HCT116 (cell line): Measurements from ENCODE around the gene SLC9B2. TPM values are rescaled to one million over a fixed set of nuclear protein-coding genes. Genes with fewer than 3 reads are reported as not detected.

Experiments
- ATAC-seq: fragments of 200-7000 bp; cut with Tn5 transposase; 2 replicates; pipeline ENCODE4 v1.9.1; 2020; ENCODE audit warnings: mild to moderate bottlenecking, moderate library complexity
- BruUV-seq: library from RNA; stranded (reverse); fragments of 400-500 nt; replicated peaks from 2 replicates; lab custom pipeline; 2021; lab: Mats Ljungman, UMichigan
- CTCF ChIA-PET: fragments of 300-600 bp; sonication (Branson Sonifier 250); formaldehyde crosslinking; loops from one replicate; lab custom pipeline; 2021; ENCODE audit warnings: antibody characterized with exemption; lab: Charles Lee
- POLR2A ChIA-PET: fragments of 300-600, 350-600 bp; sonication (Branson Sonifier 250); formaldehyde crosslinking; loops from one replicate; lab custom pipeline; 2021; ENCODE audit warnings: antibody characterized with exemption; lab: Charles Lee
- RAD21 ChIA-PET, 2 experiments: fragments of 300-600 bp; sonication (Branson Sonifier 250); formaldehyde crosslinking; loops; one replicate each; lab custom pipeline; 2023; ENCODE audit warnings: low total read pairs in 2 of 2; ENCODE audit not compliant: uncharacterized antibody in 2 of 2, unreplicated experiment in 2 of 2, low non-redundant PET in 1 of 2; lab: Charles Lee
- DNase-seq: peaks from one replicate; pipeline ENCODE4 v3.0.0-alpha.2; 2010; ENCODE audit warnings: low read depth, low spot score
- H2AFZ ChIP-seq: fragments of 200-600 bp; shearing (Covaris generic), sonication (generic); 2 replicates; pipeline ENCODE4 v1.6.1; 2017; ENCODE audit warnings: low read depth, mixed run types, mixed read lengths, antibody characterized with exemption, low read length; ENCODE audit not compliant: poor library complexity, severe bottlenecking
- H3K27ac ChIP-seq: 2 replicates; pipeline ENCODE4 v1.5.1; 2012; ENCODE audit warnings: low read depth, low read length
- H3K27me3 ChIP-seq: fragments of 200-600 bp; sonication (generic); 2 replicates; pipeline ENCODE4 v1.6.1; 2016; ENCODE audit warnings: mixed run types, low read length, mixed read lengths; ENCODE audit not compliant: insufficient read depth
- H3K36me3 ChIP-seq, 2 experiments: fragments of 200-500 bp in 1 of 2; fragments of 200-600 bp in 1 of 2; sonication (Bioruptor generic) in 1 of 2; sonication (generic) in 1 of 2; 2 replicates each; pipeline versions ENCODE4 v1.5.1 to v1.6.1; 2014 to 2016; ENCODE audit warnings: low read length in 2 of 2, inconsistent platforms in 1 of 2, mixed read lengths in 1 of 2, mixed run types in 1 of 2; ENCODE audit not compliant: insufficient read depth in 2 of 2, control insufficient read depth in 1 of 2
- H3K4me1 ChIP-seq, 2 experiments: fragments of 200-600 bp in 1 of 2; sonication (generic) in 1 of 2; 2 replicates each; pipeline versions ENCODE4 v1.5.1 to v1.6.1; 2012 to 2017; ENCODE audit warnings: low read length in 2 of 2, inconsistent platforms in 1 of 2, mild to moderate bottlenecking in 1 of 2, mixed read lengths in 1 of 2, mixed run types in 1 of 2, moderate library complexity in 1 of 2; ENCODE audit not compliant: insufficient read depth in 2 of 2, control insufficient read depth in 1 of 2
- H3K4me2 ChIP-seq: fragments of 200-600 bp; sonication (generic); 2 replicates; pipeline ENCODE4 v1.6.1; 2017; ENCODE audit warnings: mixed run types, low read length, mixed read lengths
- H3K4me3 ChIP-seq, 2 experiments: fragments of 200-600 bp in 1 of 2; sonication (generic) in 1 of 2; replicated peaks in 1 of 2; 2 replicates each; pipeline ENCODE4 v1.5.1; 2011 to 2016; ENCODE audit warnings: low read length in 2 of 2, control low read depth in 1 of 2, low read depth in 1 of 2, mild to moderate bottlenecking in 1 of 2, mixed read lengths in 1 of 2, mixed run types in 1 of 2
- H3K79me2 ChIP-seq: fragments of 200-600 bp; sonication (generic); 2 replicates; pipeline ENCODE4 v1.6.1; 2017; ENCODE audit warnings: mild to moderate bottlenecking, mixed run types, low read length, moderate library complexity, mixed read lengths; ENCODE audit not compliant: insufficient read depth
- H3K9ac ChIP-seq: fragments of 200-600 bp; sonication (generic); 2 replicates; pipeline ENCODE4 v1.6.1; 2016; ENCODE audit warnings: low read length, mixed read lengths
- H3K9me2 ChIP-seq: fragments of 200-600 bp; sonication (generic), shearing (Covaris generic); 2 replicates; pipeline ENCODE4 v1.6.1; 2017; ENCODE audit warnings: mixed run types, mild to moderate bottlenecking, moderate library complexity; ENCODE audit not compliant: insufficient read depth
- H3K9me3 ChIP-seq, 2 experiments: fragments of 200-500 bp in 1 of 2; fragments of 200-600 bp in 1 of 2; sonication (Bioruptor generic) in 1 of 2; sonication (generic) in 1 of 2; 2 replicates each; pipeline ENCODE4 v1.6.1; 2014 to 2017; ENCODE audit warnings: low read length in 2 of 2, mixed read lengths in 2 of 2, inconsistent platforms in 1 of 2, low read depth in 1 of 2, mild to moderate bottlenecking in 1 of 2, mixed run types in 1 of 2, moderate library complexity in 1 of 2; ENCODE audit not compliant: control insufficient read depth in 1 of 2, insufficient read depth in 1 of 2
- H4K20me1 ChIP-seq: fragments of 200-600 bp; sonication (generic), shearing (Covaris generic); 2 replicates; pipeline ENCODE4 v1.6.1; 2017; ENCODE audit warnings: mixed run types, mild to moderate bottlenecking, moderate library complexity; ENCODE audit not compliant: insufficient read depth
- CBX3 ChIP-seq: IDR thresholded peaks from 2 replicates; pipeline ENCODE4 v1.6.1; 2012; ENCODE audit warnings: low read depth
- CEBPB ChIP-seq: IDR thresholded peaks from 2 replicates; pipeline ENCODE4 v1.6.1; 2012; ENCODE audit warnings: low read depth
- CTCF ChIP-seq, 3 experiments: fragments of 200-600 bp in 1 of 3; sonication (generic) in 1 of 3; IDR thresholded peaks in 2 of 3; conservative IDR thresholded peaks in 1 of 3; 2 replicates each; pipeline ENCODE4 v1.5.1; 2012 to 2017; ENCODE audit warnings: low read depth in 2 of 3, low read length in 2 of 3, antibody characterized with exemption in 1 of 3, borderline replicate concordance in 1 of 3, control low read depth in 1 of 3, mild to moderate bottlenecking in 1 of 3, mixed read lengths in 1 of 3, mixed run types in 1 of 3, moderate library complexity in 1 of 3; ENCODE audit not compliant: insufficient read depth in 1 of 3
- EGR1 ChIP-seq: IDR thresholded peaks from 2 replicates; pipeline ENCODE4 v1.6.1; 2012; ENCODE audit warnings: low read depth
- ELF1 ChIP-seq: IDR thresholded peaks from 2 replicates; pipeline ENCODE4 v1.6.1; 2012; ENCODE audit warnings: low read depth, borderline replicate concordance
- EZH2phosphoT487 ChIP-seq: fragments of 200-600 bp; IDR thresholded peaks from 2 replicates; pipeline ENCODE4 v1.6.1; 2018; ENCODE audit warnings: antibody characterized with exemption, borderline replicate concordance
- FOSL1 ChIP-seq: IDR thresholded peaks from 2 replicates; pipeline ENCODE4 v1.6.1; 2012; ENCODE audit warnings: low read depth
- JUND ChIP-seq: IDR thresholded peaks from 2 replicates; pipeline ENCODE4 v1.6.1; 2012
- REST ChIP-seq: IDR thresholded peaks from 2 replicates; pipeline ENCODE4 v1.6.1; 2012; ENCODE audit warnings: low read depth
- SIN3A ChIP-seq: IDR thresholded peaks from 2 replicates; pipeline ENCODE4 v1.6.1; 2012; ENCODE audit warnings: low read depth
- SP1 ChIP-seq: IDR thresholded peaks from 2 replicates; pipeline ENCODE4 v1.6.1; 2012; ENCODE audit warnings: low read depth
- TCF7L2 ChIP-seq: IDR thresholded peaks from 2 replicates; pipeline ENCODE4 v1.7.0; 2011; ENCODE audit warnings: borderline replicate concordance, inconsistent platforms; ENCODE audit not compliant: insufficient read depth, insufficient read length; ENCODE audit errors: extremely low read depth
- YY1 ChIP-seq: IDR thresholded peaks from 2 replicates; pipeline ENCODE4 v1.6.1; 2011; ENCODE audit warnings: low read length, low read depth, moderate library complexity, mild to moderate bottlenecking; ENCODE audit not compliant: insufficient replicate concordance; ENCODE audit errors: extremely low read depth
- ZFX ChIP-seq: fragments of 450-650 bp; IDR thresholded peaks from 2 replicates; pipeline ENCODE4 v1.6.1; 2017
- ZNF274 ChIP-seq: fragments of 200-500 bp; sonication (Bioruptor generic); IDR thresholded peaks from 2 replicates; pipeline ENCODE4 v1.6.1; 2014; ENCODE audit warnings: mild to moderate bottlenecking, low read depth, low read length, inconsistent platforms
- intact Hi-C: fragments of 100-400 bp; cut with micrococcal nuclease; formaldehyde crosslinking; loops from 2 replicates; pipeline ENCODE4 v1.10.0; 2022
- total RNA-seq: library from RNA; stranded (reverse); gene quantifications from one replicate; pipeline ENCODE4 v1.2.1, GENCODE V29; 2021; ENCODE audit not compliant: unreplicated experiment

Gene SLC9B2
- total RNA-seq, 1 experiment from 2014 or later, result 18.3 TPM

DNA sequence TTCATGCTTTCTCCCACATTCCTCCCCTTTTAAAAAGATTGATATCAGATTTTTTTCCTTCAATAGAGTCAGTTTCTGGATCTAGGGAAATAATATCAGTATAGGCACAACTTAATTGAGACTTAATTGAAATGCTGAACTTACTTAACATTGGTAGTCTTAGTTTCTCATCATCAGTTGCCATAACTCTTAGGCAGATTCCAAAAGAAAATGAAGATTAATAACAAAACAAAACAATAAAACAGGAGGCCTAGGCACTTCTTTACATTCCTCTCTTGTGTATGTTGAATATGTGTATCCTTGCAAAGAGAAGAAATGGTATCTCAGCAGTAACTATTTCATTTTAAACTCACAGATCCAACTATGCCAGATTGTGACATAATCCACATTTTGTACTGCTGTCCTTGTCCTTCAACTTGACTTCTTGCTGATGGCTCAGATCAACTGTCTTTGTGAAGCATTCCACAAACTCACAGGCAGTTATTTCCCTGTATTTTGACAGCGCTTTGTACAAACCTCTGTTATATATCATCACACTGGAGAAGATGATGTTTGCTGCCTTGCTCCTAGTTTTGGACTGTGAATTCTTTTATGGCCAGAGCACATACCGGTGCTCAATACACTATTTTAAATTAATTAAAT, 9.1 kb upstream of the SLC9B2 start:
- intact Hi-C loops, result no loop called here
- no peak overlapping the region for H3K4me3 ChIP-seq
- TF ChIP-seq JUND (no peak), FOSL1 (no peak), CTCF (IDR thresholded peaks at IDR 0.05 in 2 of 3, conservative IDR thresholded peaks at IDR 0.05 in 1 of 3; ENCODE audit: borderline replicate concordance in 1 of 3, insufficient read depth in 1 of 3, low read depth in 2 of 3, low read length in 2 of 3) (no peak), SIN3A (no peak), ZNF274 (no peak), CBX3 (no peak), ZFX (no peak), TCF7L2 (no peak), CEBPB (no peak), SP1 (no peak), ELF1 (no peak), REST (no peak), YY1 (no peak), EZH2phosphoT487 (no peak), EGR1 (no peak)
- ChIA-PET CTCF (no interaction called here), RAD21 (no interaction called here), POLR2A (no interaction called here)
- no peak for DNase-seq
- H3K27ac ChIP-seq, result no peak overlapping the region
- H4K20me1 ChIP-seq, result no peaks in the 10 kb centered on the region
- no peaks in the 10 kb centered on the region for H3K27me3 ChIP-seq
- BruUV-seq, result no TSS peak
- no peak overlapping the region for H3K4me2 ChIP-seq
- no peak overlapping the region for H3K9ac ChIP-seq
- no peaks in the 10 kb centered on the region for H3K9me2 ChIP-seq
- no peaks in the 10 kb centered on the region; a peak in 1 of 4 replicates for H3K36me3 ChIP-seq
- H3K9me3 ChIP-seq, result no peaks in the 10 kb centered on the region
- H2AFZ ChIP-seq, result no peak overlapping the region
- H3K79me2 ChIP-seq, result no peaks in the 10 kb centered on the region
- H3K4me1 ChIP-seq, result no peaks in the 10 kb centered on the region
- ATAC-seq, result no peak
